GM18867 (cell line): ENCODE measurements around the gene EFNA5.
"Not testable (repeated sequence)": the region's sequence is repeated elsewhere in the genome, so short reads cannot be mapped to it uniquely, and the experiment has no call there.

Source experiments
- ATAC-seq: cut with Tn5 transposase; IDR thresholded peaks from one replicate; pipeline ENCODE4 v1.9.1; 2021; ENCODE audit warnings: mild to moderate bottlenecking, moderate library complexity; ENCODE audit not compliant: unreplicated experiment

EFNA5 gene

DNA sequence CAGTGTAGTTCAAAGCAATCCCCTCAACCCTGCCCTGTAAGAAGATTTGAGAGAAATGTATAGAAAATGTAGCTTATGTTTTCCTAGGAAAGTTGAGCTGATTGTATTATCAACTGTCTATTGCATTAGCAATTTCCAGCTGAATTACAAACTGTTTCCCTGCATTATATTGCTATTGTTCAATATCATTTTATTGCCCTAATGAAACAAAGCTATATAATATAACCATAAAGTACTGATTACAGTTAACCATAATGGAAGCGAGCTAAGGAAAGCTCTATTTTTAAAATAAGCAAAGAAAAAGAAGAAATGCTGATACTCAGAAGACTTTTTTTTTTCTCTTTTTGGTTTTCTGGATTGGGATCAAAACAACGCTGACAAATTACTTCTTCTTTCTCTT lies 228.3 kb downstream of the EFNA5 start:
- no peak for ATAC-seq

- ATAC-seq, result no peak
These were observed 230.9 kb downstream of the EFNA5 start for GRCh38 chr5:107439832-107440231.

DNA sequence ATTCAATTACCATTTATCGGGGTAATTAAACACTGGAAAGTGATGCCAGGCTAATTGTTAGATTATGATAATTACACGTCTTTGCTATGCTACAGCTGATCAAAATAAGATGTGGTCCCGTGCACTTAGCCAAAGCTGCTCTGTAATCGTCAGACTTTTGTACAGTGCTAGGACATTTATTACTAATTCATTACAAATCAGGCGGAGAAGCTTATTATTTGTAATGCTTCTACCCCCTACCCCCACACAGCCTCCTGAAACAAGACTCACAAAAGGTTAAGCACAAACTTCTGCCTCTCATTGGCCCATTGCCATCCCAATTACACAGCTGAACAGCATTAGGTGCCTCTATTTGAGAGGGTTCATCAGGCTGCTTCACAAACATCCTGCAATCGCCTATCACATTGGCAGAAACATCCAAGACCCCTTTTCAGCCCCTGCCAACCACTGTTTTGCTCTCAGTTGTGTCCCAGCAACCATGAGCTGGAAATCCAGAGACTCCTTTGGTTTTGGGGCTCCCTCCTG lies 232.7 kb downstream of the EFNA5 start:
- no peak for ATAC-seq

DNA sequence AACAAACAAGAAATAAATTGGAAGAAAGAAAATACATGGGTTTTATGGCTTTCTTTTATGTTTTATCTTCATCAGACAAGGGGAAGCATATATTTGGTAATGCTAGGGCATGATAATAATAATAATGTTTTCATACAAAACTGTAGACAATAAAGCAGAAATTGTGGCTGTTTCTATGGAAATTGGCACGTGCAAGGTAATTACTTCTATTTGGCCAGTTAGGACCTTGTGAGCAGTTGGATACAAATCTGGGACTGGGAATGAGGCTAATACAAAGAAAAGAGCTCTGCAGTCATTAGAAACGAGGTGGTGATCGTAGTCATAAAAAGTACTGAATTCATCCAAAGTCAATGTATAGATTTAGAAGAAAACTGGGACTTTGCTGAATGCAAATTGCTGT lies 233.6 kb downstream of the EFNA5 start:
- no peak for ATAC-seq

DNA sequence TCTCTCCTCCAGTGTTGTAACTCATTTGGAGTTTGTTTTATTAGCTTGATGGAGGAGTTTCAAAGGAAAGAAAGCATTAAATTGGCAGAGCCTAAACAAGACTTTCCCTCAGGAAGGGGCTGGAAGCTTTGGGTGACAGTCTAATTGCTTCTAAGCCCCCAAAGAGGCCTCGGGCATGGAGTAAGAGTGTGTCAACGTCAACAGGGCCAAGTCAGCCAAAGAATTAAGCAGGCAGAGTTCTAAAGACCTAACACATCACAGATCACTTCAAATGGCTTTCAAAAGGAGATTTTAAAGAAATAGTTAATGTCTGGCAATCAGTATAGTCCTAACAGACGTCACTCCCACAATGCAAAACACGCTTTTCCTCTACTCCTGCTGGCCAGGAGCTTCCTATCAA lies 234.5 kb downstream of the EFNA5 start:
- no peak for ATAC-seq

DNA sequence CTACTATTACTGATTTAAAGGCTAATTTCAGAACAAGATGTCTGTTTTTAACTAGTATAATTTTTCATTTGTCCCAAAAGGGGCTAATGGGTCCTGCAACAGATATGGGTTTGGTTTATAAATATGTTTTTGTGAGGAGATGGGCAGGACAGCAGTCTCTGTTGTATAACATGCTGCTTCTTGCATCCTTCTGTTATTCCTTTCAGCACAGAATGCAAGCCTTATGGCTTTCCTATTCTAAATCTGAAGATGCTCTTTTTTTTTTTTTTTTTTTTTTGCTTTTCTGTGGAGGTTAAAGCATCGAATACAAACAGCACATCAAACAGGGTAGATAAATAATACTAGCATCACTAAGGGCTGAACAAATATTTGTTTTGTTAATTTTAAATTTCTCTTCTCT lies 235.7 kb downstream of the EFNA5 start:
- no peak for ATAC-seq

DNA sequence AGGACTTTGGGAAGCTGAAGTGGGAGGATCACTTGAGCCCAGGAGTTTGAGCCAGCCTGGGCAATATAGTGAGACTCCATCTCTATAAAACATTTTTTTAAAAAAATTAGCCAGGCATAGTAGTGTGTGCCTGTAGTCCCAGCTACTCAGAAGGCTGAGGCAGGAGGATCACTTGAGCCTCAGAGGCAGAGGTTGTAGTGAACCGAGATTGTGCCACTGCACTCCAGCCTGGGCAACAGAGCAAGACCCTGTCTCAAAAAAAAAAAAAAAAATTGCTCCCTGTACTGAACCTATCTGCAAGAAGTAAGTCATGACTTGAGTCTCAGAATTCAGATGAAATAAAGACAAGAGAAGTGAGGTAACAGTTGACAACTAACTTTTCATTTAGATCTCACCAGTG lies 237.1 kb downstream of the EFNA5 start:
- not testable (repeated sequence) for ATAC-seq

DNA sequence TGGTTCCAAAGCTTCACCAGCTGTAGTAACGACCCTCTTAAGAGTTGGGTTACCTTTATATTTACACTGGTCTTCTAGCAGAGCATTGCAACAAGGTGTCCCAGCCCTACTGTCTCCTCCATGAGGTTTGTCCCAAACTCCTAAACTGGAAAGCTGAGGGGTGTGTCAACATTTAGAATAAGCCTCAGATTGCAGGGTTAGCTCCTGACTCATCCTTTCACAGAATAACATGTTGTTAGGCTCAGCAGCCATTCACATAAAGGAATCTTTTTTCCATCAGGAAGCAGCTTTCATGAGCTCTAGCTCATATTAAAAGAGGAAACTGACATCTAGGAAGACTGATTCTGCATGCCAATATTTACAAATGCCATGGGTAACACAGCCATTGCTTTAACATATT lies 238.7 kb downstream of the EFNA5 start:
- ATAC-seq, result no peak

DNA sequence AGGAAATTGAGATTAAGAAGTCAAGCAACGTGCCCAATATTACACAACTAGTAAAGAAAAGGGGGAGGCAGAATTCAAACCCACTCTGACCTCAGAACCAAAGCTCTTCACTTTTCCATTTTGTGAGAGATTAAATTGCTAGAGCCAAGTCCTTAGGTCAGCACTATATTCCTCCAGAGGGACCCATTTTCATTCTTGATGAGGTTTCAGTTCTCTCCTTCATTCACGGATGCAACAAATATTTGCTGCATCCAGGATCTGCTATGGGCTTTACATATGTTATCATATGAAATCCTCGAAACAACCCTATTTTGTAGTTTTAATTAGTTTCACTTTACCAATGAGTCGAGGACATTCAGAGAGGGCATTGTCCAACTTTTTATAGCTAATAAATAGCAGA lies 239.2 kb downstream of the EFNA5 start:
- no peak for ATAC-seq

DNA sequence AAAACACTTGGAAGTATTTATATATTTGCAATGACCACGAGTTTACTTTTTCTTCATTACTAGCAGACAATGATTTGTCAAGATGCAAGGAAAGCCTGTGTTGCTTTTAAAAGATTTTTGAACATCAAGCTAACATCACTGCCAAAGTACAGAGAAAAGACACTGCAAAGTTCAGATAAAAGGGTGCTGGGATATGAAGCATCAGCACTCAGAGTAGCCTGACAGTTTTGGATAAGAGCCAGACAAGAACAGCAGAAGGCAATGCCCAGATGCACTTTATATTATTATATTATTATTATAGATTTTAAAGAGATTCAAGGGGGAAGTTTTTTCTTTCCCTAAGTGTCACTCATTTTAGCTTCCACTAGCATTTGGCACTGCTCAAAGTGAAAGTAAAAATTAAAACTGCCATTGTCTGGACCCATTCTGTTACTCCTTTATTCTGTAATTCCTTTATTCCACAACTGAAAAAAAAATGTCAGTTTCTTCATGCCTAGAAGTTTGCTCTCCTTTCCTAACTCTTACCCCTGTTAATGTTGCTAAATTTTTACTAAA lies 240.6 kb downstream of the EFNA5 start:
- ATAC-seq, result no peak

GRCh38 chr5:107428303-107428813 lies 242.4 kb downstream of the EFNA5 start:
- peak; percentile 44 for ATAC-seq

GRCh38 chr5:107426872-107427271 lies 243.9 kb downstream of the EFNA5 start:
- ATAC-seq, result no peak

GRCh38 chr5:107426209-107426608 lies 244.5 kb downstream of the EFNA5 start:
- ATAC-seq, result no peak

DNA sequence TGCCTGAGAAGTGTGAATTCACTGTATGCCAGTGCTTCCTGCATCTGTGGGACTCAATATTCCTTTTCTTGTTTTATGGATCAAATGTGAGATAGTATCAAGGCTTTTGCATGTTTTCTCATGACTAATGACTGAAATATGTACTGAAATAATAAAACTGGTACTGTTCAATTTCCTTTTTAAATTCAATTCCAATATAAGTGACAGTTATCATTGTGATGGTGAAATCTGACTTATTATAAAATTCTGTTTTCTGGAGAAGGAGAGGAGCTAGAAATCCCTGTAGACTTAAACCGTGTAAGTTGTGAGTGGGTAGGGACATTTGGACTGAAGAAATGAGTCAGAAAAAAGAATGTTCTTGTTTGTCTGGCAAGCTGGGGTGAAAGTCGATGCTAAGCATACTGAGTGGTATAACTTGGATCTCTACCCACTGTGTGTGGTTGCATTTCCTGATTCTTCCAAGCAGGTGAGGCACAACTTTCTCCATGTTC lies 245.2 kb downstream of the EFNA5 start:
- ATAC-seq, result no peak

GRCh38 chr5:107424491-107424890 lies 246.2 kb downstream of the EFNA5 start:
- ATAC-seq, result no peak

GRCh38 chr5:107422494-107422893 lies 248.2 kb downstream of the EFNA5 start:
- no peak for ATAC-seq

- ATAC-seq, result no peak
These were observed 251.2 kb downstream of the EFNA5 start for GRCh38 chr5:107419498-107419897.

DNA sequence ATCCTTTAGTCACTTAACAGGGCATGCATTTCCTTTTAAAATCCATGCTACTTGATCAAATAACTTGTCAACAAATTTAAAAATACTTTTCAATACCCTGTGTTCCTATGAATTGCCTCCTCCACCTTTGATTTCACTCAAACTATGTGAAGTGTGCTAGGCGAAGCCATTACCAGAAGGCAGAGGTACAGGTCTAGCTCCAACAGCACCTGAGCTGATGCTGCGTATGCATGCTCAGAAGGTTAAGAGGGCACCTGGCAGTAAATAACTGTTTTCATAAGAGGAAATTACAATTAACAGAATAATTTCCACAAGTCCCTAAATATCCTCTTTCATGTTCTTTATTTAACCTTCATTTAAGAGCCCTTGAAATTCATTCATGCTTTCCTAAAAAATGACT lies 251.8 kb downstream of the EFNA5 start:
- ATAC-seq, result no peak

DNA sequence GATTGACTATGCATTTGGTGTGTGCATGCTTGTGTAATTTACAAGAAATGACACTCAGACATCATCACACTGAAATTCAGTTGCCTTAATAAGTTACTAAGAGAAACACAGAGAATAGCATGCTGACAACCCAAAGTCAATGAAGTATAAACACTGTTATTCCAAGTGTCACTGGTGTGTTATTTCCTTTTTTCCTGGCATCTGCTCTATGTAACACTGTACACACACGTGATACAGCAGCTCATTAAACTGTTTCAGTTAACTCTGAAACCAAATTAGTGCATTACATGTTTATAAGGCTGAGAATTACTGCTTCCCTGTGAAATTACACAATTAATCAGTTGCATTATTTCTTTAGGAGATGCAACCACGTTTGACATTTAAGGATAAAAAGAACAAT lies 252.7 kb downstream of the EFNA5 start:
- ATAC-seq, result no peak

- ATAC-seq, result no peak
These were observed 255.0 kb downstream of the EFNA5 start for GRCh38 chr5:107415762-107416161.

- no peak for ATAC-seq
These were observed 255.9 kb downstream of the EFNA5 start for GRCh38 chr5:107414802-107415201.

GRCh38 chr5:107413754-107414153 lies 257.0 kb downstream of the EFNA5 start:
- ATAC-seq, result no peak

GRCh38 chr5:107408564-107408963 lies 262.2 kb downstream of the EFNA5 start:
- peak; percentile 75 for ATAC-seq
